ENCODE results near the gene MRC2. TPM values are rescaled to one million over a fixed set of nuclear protein-coding genes. Genes with fewer than 3 reads are reported as not detected.

MRC2 gene
- total and polyA plus RNA-seq, 2 of the 13 experiments (the other 11 are each of a cell fraction or from before 2014, with no cell fraction given): not detected

DNA sequence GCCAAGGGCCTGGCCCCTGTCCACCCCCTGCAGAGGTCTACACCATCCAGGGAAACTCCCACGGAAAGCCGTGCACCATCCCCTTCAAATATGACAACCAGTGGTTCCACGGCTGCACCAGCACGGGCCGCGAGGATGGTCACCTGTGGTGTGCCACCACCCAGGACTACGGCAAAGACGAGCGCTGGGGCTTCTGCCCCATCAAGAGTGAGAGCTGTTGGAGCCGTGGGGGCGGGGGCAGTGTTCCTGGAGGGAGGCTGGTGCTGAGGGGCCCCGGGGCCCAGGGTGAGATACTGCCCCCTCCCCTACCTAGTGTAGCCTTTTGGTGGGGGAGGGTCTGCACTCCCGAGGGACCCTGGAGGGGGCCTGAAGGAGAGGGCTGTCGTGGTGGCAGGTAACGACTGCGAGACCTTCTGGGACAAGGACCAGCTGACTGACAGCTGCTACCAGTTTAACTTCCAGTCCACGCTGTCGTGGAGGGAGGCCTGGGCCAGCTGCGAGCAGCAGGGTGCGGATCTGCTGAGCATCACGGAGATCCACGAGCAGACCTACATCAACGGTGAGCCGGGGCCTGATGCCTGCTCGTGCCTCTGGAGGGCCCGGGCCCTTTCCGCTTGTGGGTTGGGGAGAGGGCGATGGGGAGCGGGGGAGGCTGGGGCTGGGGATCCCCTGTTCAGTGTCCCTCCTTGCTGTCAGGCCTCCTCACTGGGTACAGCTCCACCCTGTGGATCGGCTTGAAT is 38.8 kb downstream of the MRC2 start:
- H3K9ac ChIP-seq (ENCODE audit: insufficient read depth, low read depth, low read length): no peak overlapping the region
- no peak overlapping the region for H3K4me3 ChIP-seq (replicated peaks in 1 of 3; ENCODE audit: insufficient read depth in 1 of 3, low read depth in 2 of 3, low read length in 3 of 3)
- intact Hi-C loops (cut with micrococcal nuclease; ENCODE audit: unreplicated experiment): no loop called here
- in situ Hi-C loops (cut with HindIII; ENCODE audit: extremely low pct_ligation_motif_present, low pct_unique_long_range_greater_than_20kb): no loop called here
- peaks cover 7 to 14% of the 10 kb centered on the region in 2 experiments; a peak in 3 of 5 replicates for H3K27me3 ChIP-seq (ENCODE audit: control insufficient read depth in 1 of 2, insufficient read depth in 2 of 2, low read length in 2 of 2)
- no TSS peak for BruUV-seq (replicated peaks)
- no peaks in the 10 kb centered on the region for H3K9me3 ChIP-seq (ENCODE audit: low read length)
- no peaks in the 10 kb centered on the region for H4K20me1 ChIP-seq (ENCODE audit: insufficient read depth, low read length)
- ChIA-PET CTCF (ENCODE audit: low intra/inter-chr PET ratio, low total read pairs) (no interaction called here), POLR2A (no interaction called here)
- no peak for DNase-seq (ENCODE audit: low spot score)
- TF ChIP-seq, protein P1, sequence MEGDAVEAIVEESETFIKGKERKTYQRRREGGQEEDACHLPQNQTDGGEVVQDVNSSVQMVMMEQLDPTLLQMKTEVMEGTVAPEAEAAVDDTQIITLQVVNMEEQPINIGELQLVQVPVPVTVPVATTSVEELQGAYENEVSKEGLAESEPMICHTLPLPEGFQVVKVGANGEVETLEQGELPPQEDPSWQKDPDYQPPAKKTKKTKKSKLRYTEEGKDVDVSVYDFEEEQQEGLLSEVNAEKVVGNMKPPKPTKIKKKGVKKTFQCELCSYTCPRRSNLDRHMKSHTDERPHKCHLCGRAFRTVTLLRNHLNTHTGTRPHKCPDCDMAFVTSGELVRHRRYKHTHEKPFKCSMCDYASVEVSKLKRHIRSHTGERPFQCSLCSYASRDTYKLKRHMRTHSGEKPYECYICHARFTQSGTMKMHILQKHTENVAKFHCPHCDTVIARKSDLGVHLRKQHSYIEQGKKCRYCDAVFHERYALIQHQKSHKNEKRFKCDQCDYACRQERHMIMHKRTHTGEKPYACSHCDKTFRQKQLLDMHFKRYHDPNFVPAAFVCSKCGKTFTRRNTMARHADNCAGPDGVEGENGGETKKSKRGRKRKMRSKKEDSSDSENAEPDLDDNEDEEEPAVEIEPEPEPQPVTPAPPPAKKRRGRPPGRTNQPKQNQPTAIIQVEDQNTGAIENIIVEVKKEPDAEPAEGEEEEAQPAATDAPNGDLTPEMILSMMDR (CRISPR knock-in tag; IDR thresholded peaks at IDR 0.05): peak; percentile 17; the same call in 1 of the 2 replicates
- TF ChIP-seq FOXA1 (IDR thresholded peaks at IDR 0.05) (no peak), FOXA1 (CRISPR knock-in tag; IDR thresholded peaks at IDR 0.05) (no peak), ZNF678 (CRISPR knock-in tag; IDR thresholded peaks at IDR 0.05) (no peak), ZNF17 (CRISPR knock-in tag; IDR thresholded peaks at IDR 0.05) (no peak), ZNF460 (CRISPR knock-in tag; IDR thresholded peaks at IDR 0.05; ENCODE audit: borderline replicate concordance) (no peak)
- TF ChIP-seq, protein P2, sequence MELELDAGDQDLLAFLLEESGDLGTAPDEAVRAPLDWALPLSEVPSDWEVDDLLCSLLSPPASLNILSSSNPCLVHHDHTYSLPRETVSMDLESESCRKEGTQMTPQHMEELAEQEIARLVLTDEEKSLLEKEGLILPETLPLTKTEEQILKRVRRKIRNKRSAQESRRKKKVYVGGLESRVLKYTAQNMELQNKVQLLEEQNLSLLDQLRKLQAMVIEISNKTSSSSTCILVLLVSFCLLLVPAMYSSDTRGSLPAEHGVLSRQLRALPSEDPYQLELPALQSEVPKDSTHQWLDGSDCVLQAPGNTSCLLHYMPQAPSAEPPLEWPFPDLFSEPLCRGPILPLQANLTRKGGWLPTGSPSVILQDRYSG (CRISPR knock-in tag; IDR thresholded peaks at IDR 0.05): no peak
- H3K4me1 ChIP-seq (ENCODE audit: insufficient read depth, low read length): no peaks in the 10 kb centered on the region
- no peak overlapping the region for H2AFZ ChIP-seq (ENCODE audit: low read length)
- ATAC-seq: peak; percentile 26
- no peak overlapping the region for H3K4me2 ChIP-seq (ENCODE audit: low read depth, low read length)
- WGBS (ENCODE audit: low lambda C conversion rate): 35% methylated on average over 29 of the region's 30 CpGs
- no peaks in the 10 kb centered on the region for H3K36me3 ChIP-seq (replicated peaks in 1 of 2; ENCODE audit: control insufficient read depth in 1 of 2, insufficient read depth in 2 of 2, low read length in 2 of 2)
- H3K27ac ChIP-seq (ENCODE audit: extremely low read length, insufficient read depth, low read length): no peak overlapping the region
- FAIRE-seq: no peak
- no peaks in the 10 kb centered on the region for H3K79me2 ChIP-seq (ENCODE audit: insufficient read depth, low read length)

Data from HepG2 (cell line).